Retinal pigment epithelial cell (primary cell): ENCODE data around the gene DGKA.
"Not testable (repeated sequence)": the region's sequence is repeated elsewhere in the genome, so short reads cannot be mapped to it uniquely, and the experiment has no call there.

ENCODE experiments used
- DNase-seq: peaks from one replicate; pipeline ENCODE4 v3.0.0-alpha.2; 2010; ENCODE audit warnings: low read depth
- H3K4me3 ChIP-seq: 2 replicates; pipeline ENCODE4 v1.5.1; 2011; ENCODE audit warnings: mild to moderate bottlenecking, low read length, control low read depth, moderate library complexity
- CTCF ChIP-seq: conservative IDR thresholded peaks from 2 replicates; pipeline ENCODE4 v1.5.1; 2011; ENCODE audit warnings: low read depth, low read length, control low read depth, inconsistent platforms

DGKA gene

GRCh38 chr12:55908726-55909512 lies 22.0 kb upstream of the DGKA start:
- no peak overlapping the region for H3K4me3 ChIP-seq
- TF ChIP-seq CTCF = no peak
- DNase-seq = peak; percentile 50

GRCh38 chr12:55909513-55909884 lies 21.5 kb upstream of the DGKA start:
- no peak for TF ChIP-seq CTCF
- DNase-seq = no peak

GRCh38 chr12:55912908-55913307 lies 18.1 kb upstream of the DGKA start:
- H3K4me3 ChIP-seq = no peak overlapping the region
- no peak for TF ChIP-seq CTCF
- no peak for DNase-seq

More at GRCh38 chr12:55909513-55909884, 21.5 kb upstream of the DGKA start:
- H3K4me3 ChIP-seq = no peak overlapping the region

- DNase-seq = no peak
- no peak for TF ChIP-seq CTCF
- no peak overlapping the region for H3K4me3 ChIP-seq
Measured at GRCh38 chr12:55915482-55915859, 15.5 kb upstream of the DGKA start.

- H3K4me3 ChIP-seq, DNase-seq: not testable (repeated sequence)
Measured at GRCh38 chr12:55919032-55919431, 11.9 kb upstream of the DGKA start.

GRCh38 chr12:55922126-55922525 lies 8.8 kb upstream of the DGKA start:
- no peak for DNase-seq
- H3K4me3 ChIP-seq = no peak overlapping the region
- no peak for TF ChIP-seq CTCF

GRCh38 chr12:55923648-55924047 lies 7.3 kb upstream of the DGKA start:
- not testable (repeated sequence) for H3K4me3 ChIP-seq, DNase-seq

- H3K4me3 ChIP-seq = no peak overlapping the region
- TF ChIP-seq CTCF = no peak
- DNase-seq = no peak
Measured at GRCh38 chr12:55925371-55925770, 5.6 kb upstream of the DGKA start.
